22Rv1 (cell line): Measurements from ENCODE around the gene HOXA10.
A peak's percentile ranks its signal among the peaks of the same experiment; 100 is the strongest.

Source experiments
- H3K27ac ChIP-seq: fragments of 450-650 bp; 2 replicates; pipeline ENCODE4 v1.5.1; 2017
- CTCF ChIP-seq: fragments of 450-650 bp; IDR thresholded peaks from 2 replicates; pipeline ENCODE4 v1.5.1; 2017; ENCODE audit warnings: mild to moderate bottlenecking
- ZFX ChIP-seq: fragments of 450-650 bp; IDR thresholded peaks from 2 replicates; pipeline ENCODE4 v1.6.1; 2017; ENCODE audit warnings: antibody characterized with exemption, borderline replicate concordance

The HOXA10 gene

GRCh38 chr7:27170426-27171324 lies 3.4 kb downstream of the HOXA10 start:
- TF ChIP-seq CTCF (no peak), ZFX (no peak)
- 0 out of 2 replicates have a peak overlapping the region, but pooled peaks have one; percentile 81 for H3K27ac ChIP-seq

GRCh38 chr7:27169658-27170425 lies 4.3 kb downstream of the HOXA10 start:
- TF ChIP-seq CTCF (0 out of 2 replicates have a peak, but pooled peaks have one; percentile 13), ZFX (no peak)

GRCh38 chr7:27168265-27168947 lies 5.7 kb downstream of the HOXA10 start:
- peak overlapping the region; percentile 48 for H3K27ac ChIP-seq
- TF ChIP-seq ZFX (no peak), CTCF (no peak)

More at GRCh38 chr7:27169658-27170425, 4.3 kb downstream of the HOXA10 start:
- H3K27ac ChIP-seq, result peak overlapping the region; percentile 48

- peak overlapping the region; percentile 48 for H3K27ac ChIP-seq
Observed at GRCh38 chr7:27167916-27168264, 6.2 kb downstream of the HOXA10 start.

GRCh38 chr7:27166531-27167505 lies 7.3 kb downstream of the HOXA10 start:
- no peak overlapping the region for H3K27ac ChIP-seq
- TF ChIP-seq ZFX, result no peak
- no peak for TF ChIP-seq CTCF

More at GRCh38 chr7:27167916-27168264, 6.2 kb downstream of the HOXA10 start:
- no peak for TF ChIP-seq ZFX

- TF ChIP-seq ZFX, result no peak
- TF ChIP-seq CTCF, result no peak
- H3K27ac ChIP-seq, result peak overlapping the region; percentile 24; the same call in 1 of the 2 replicates
Observed at GRCh38 chr7:27165996-27166530, 8.1 kb downstream of the HOXA10 start.
